GM20000 (cell line): ENCODE measurements around the gene SRD5A1.

Experiments used
- DNase-seq: peaks from one replicate; pipeline ENCODE4 v3.0.0; 2012; ENCODE audit warnings: low spot score
- CTCF ChIP-seq: IDR thresholded peaks from 2 replicates; pipeline ENCODE4 v1.5.1; 2012; ENCODE audit warnings: mild to moderate bottlenecking, control low read depth; ENCODE audit errors: extremely low read depth, missing control alignments

SRD5A1 gene

GRCh38 chr5:6717247-6717646, 84.0 kb downstream of the SRD5A1 start:
- no peak for TF ChIP-seq CTCF

GRCh38 chr5:6717687-6718086, 84.4 kb downstream of the SRD5A1 start:
- DNase-seq, result no peak

More at GRCh38 chr5:6717247-6717646, 84.0 kb downstream of the SRD5A1 start:
- no peak for DNase-seq

GRCh38 chr5:6718161-6718681, 85.0 kb downstream of the SRD5A1 start:
- DNase-seq, result no peak
- no peak for TF ChIP-seq CTCF

More at GRCh38 chr5:6717687-6718086, 84.4 kb downstream of the SRD5A1 start:
- no peak for TF ChIP-seq CTCF

GRCh38 chr5:6718718-6719117, 85.5 kb downstream of the SRD5A1 start:
- no peak for TF ChIP-seq CTCF
- no peak for DNase-seq

- no peak for TF ChIP-seq CTCF
- no peak for DNase-seq
Observed at GRCh38 chr5:6719417-6719816, 86.2 kb downstream of the SRD5A1 start.

- TF ChIP-seq CTCF, result no peak
- no peak for DNase-seq
Observed at GRCh38 chr5:6719896-6720560, 86.8 kb downstream of the SRD5A1 start.

- TF ChIP-seq CTCF, result no peak
- DNase-seq, result no peak
Observed at GRCh38 chr5:6720561-6720921, 87.3 kb downstream of the SRD5A1 start.
